OCI-LY3 (cell line): ENCODE results near the gene IGFALS.

ENCODE experiments used
- H2AFZ ChIP-seq: fragments of 200-600, 300-600 bp; shearing (Covaris generic); 2 replicates; pipeline ENCODE4 v1.6.0; 2014; ENCODE audit warnings: antibody characterized with exemption, low read depth, low read length
- H3K27ac ChIP-seq: fragments of 200-600, 300-600 bp; sonication (generic); 2 replicates; pipeline ENCODE4 v1.5.1; 2014; ENCODE audit warnings: mild to moderate bottlenecking, low read length, moderate library complexity, mixed read lengths
- H3K27me3 ChIP-seq: fragments of 200-600, 300-600 bp; sonication (generic); 2 replicates; pipeline ENCODE4 v1.6.1; 2014; ENCODE audit warnings: low read depth, low read length, mixed read lengths
- H3K36me3 ChIP-seq: fragments of 200-600, 300-600 bp; sonication (generic); replicated peaks from 2 replicates; pipeline ENCODE3; 2014; ENCODE audit warnings: low read depth, low read length, mixed read lengths
- H3K4me1 ChIP-seq: fragments of 300-600, 200-600 bp; sonication (generic); 2 replicates; pipeline ENCODE4 v1.6.1; 2014; ENCODE audit warnings: low read length, mixed read lengths
- H3K4me2 ChIP-seq: fragments of 200-600, 300-600 bp; sonication (generic); 2 replicates; pipeline ENCODE4 v1.6.1; 2014; ENCODE audit warnings: low read length, mixed read lengths
- H3K4me3 ChIP-seq: fragments of 300-600, 200-600 bp; sonication (generic); 2 replicates; pipeline ENCODE4 v1.5.1; 2014; ENCODE audit warnings: antibody characterized with exemption, mild to moderate bottlenecking, low read length, moderate library complexity
- H3K79me2 ChIP-seq: fragments of 300-600, 200-600 bp; shearing (Covaris generic); 2 replicates; pipeline ENCODE4 v1.6.1; 2014; ENCODE audit warnings: mild to moderate bottlenecking, low read length, mixed read lengths
- H3K9ac ChIP-seq: fragments of 300-600, 200-600 bp; shearing (Covaris generic); 2 replicates; pipeline ENCODE4 v1.6.0; 2014; ENCODE audit warnings: mild to moderate bottlenecking, low read length, moderate library complexity
- H3K9me3 ChIP-seq: fragments of 200-600, 300-600 bp; shearing (Covaris generic); 2 replicates; pipeline ENCODE4 v1.6.1; 2014; ENCODE audit warnings: low read length, mixed read lengths; ENCODE audit not compliant: insufficient read depth
- H4K20me1 ChIP-seq: fragments of 200-600, 300-600 bp; sonication (generic); 2 replicates; pipeline ENCODE4 v1.6.1; 2016; ENCODE audit warnings: low read length, mixed read lengths; ENCODE audit not compliant: insufficient read depth
- EZH2phosphoT487 ChIP-seq: fragments of 200-600 bp; shearing (Covaris generic); IDR thresholded peaks from 2 replicates; pipeline ENCODE4 v1.6.1; 2018; ENCODE audit warnings: antibody characterized with exemption, mixed run types, low read depth
- TF ChIP-seq, protein P1 (sequence below): fragments of 200-600, 300-600 bp; sonication (generic); IDR thresholded peaks from 2 replicates; pipeline ENCODE4 v1.5.1; 2014; ENCODE audit warnings: antibody characterized with exemption, low read length, low read depth

IGFALS gene

DNA sequence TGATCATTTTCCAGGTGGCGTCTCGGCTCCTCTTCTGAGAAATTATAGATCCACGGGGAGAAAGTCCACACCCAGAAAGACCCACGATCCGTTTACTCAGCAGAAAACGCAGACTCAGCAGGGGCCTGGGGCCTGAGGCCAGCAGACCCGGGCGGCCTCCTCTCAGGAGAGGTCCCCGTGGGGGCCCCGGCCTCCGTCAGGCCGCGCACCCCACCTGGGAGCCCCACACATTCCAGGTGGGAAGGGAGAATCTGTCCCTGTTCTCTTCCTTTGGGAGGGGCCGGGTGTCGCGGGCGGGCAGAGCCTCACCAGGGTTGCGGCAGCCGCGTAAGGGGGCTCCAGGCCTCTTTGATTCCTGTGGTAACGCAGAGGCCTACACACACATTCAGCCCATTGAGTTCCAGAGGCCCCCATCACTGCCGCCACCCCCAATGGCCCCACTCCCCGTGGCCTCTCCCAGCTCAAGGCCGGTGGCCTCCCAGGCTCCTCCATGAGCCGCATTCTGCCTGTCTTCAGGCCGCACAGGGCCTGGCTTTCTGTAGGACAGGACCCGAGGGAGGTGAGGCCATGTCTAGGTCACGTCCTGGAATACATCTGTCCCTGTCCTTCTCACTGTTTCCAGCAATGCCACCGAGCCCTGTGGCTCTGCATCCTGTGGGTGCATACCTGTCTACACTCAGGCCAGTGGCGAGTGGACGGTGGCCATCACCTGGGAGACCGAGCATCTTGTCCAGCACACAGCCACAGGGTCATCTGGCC lies 1.6 kb upstream of the IGFALS start:
- TF ChIP-seq, protein P1, sequence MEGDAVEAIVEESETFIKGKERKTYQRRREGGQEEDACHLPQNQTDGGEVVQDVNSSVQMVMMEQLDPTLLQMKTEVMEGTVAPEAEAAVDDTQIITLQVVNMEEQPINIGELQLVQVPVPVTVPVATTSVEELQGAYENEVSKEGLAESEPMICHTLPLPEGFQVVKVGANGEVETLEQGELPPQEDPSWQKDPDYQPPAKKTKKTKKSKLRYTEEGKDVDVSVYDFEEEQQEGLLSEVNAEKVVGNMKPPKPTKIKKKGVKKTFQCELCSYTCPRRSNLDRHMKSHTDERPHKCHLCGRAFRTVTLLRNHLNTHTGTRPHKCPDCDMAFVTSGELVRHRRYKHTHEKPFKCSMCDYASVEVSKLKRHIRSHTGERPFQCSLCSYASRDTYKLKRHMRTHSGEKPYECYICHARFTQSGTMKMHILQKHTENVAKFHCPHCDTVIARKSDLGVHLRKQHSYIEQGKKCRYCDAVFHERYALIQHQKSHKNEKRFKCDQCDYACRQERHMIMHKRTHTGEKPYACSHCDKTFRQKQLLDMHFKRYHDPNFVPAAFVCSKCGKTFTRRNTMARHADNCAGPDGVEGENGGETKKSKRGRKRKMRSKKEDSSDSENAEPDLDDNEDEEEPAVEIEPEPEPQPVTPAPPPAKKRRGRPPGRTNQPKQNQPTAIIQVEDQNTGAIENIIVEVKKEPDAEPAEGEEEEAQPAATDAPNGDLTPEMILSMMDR = no peak
- TF ChIP-seq EZH2phosphoT487 = no peak
- Histone ChIP-seq H3K4me3 (no peak overlapping the region), H2AFZ (no peak overlapping the region), H3K4me2 (no peak overlapping the region), H3K27me3 (no peaks in the 10 kb centered on the region), H3K36me3 (no peaks in the 10 kb centered on the region), H3K9me3 (no peaks in the 10 kb centered on the region), H3K4me1 (no peaks in the 10 kb centered on the region), H4K20me1 (no peaks in the 10 kb centered on the region), H3K9ac (no peak overlapping the region), H3K79me2 (no peaks in the 10 kb centered on the region), H3K27ac (no peak overlapping the region)

GRCh38 chr16:1794221-1794871 lies 841 bp upstream of the IGFALS start:
- no peaks in the 10 kb centered on the region for H3K27me3 ChIP-seq
- no peak overlapping the region for H2AFZ ChIP-seq
- H3K9ac ChIP-seq = no peak overlapping the region
- no peaks in the 10 kb centered on the region for H3K4me1 ChIP-seq
- H3K9me3 ChIP-seq = no peaks in the 10 kb centered on the region
- H3K27ac ChIP-seq = no peak overlapping the region
- H3K4me2 ChIP-seq = no peak overlapping the region
- no peaks in the 10 kb centered on the region for H4K20me1 ChIP-seq
- no peak overlapping the region for H3K4me3 ChIP-seq
- H3K36me3 ChIP-seq = no peaks in the 10 kb centered on the region
- TF ChIP-seq, protein P1 = no peak
- no peak for TF ChIP-seq EZH2phosphoT487
- no peaks in the 10 kb centered on the region for H3K79me2 ChIP-seq

DNA sequence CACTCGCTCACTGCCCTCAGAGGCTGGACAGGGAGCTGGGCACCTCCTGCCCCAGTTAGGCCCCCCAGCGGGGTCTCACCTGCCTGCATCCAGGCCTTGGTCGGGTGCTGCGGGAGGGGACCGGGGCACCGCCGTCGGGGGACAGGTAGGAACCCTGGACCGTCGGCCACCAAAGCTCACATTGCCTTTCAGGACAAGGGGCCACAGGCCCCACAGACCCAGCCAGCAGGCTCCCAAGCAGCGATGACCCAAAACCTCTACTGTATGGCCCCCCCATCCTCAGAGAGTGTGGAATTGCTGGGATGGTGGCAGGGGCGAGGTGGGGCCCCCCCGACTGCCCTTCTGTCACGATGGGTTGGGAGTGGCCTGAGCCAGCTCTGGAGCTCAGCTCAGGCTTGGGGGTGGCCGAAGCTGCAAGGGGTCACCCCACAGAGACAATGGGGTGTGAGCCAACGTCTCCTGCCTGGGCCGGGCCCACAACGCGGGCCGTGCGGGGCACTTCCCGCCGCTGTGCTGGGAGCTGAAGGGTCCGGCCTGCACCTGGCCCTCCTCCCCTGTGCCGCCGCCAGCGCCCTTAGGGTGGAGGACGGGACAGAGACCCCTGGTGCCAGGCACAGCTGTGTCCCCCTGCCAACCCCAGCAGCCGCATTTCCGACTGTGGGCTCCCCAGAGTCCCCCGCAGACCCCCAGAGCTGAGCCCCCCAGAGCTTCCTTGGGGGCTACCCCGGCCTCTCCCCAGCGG lies 498 bp downstream of the IGFALS start:
- no peak overlapping the region for H2AFZ ChIP-seq
- no peaks in the 10 kb centered on the region for H3K36me3 ChIP-seq
- H3K4me1 ChIP-seq = no peaks in the 10 kb centered on the region
- H3K9ac ChIP-seq = no peak overlapping the region
- H3K27me3 ChIP-seq = no peaks in the 10 kb centered on the region
- TF ChIP-seq, protein P1 = no peak
- no peak for TF ChIP-seq EZH2phosphoT487
- no peaks in the 10 kb centered on the region for H3K9me3 ChIP-seq
- H3K4me3 ChIP-seq = no peak overlapping the region
- H4K20me1 ChIP-seq = no peaks in the 10 kb centered on the region
- H3K27ac ChIP-seq = no peak overlapping the region
- no peaks in the 10 kb centered on the region for H3K79me2 ChIP-seq
- no peak overlapping the region for H3K4me2 ChIP-seq
